DLD1 (cell line): ENCODE results near the gene FAM20B.
"Not testable (repeated sequence)": the region's sequence is repeated elsewhere in the genome, so short reads cannot be mapped to it uniquely, and the experiment has no call there.

ENCODE experiments used
- in situ Hi-C: cut with HindIII; loops from 2 replicates; pipeline ENCODE4 v1.10.0; 2017; ENCODE audit warnings: low sequenced_read_pairs

Gene FAM20B

GRCh38 chr1:179025125-179025974 lies at the start of gene FAM20B:
Gene FAM20B (plus strand): TSS chr1:179025894. CDS start chr1:179043848, 17,954 bp downstream.
- in situ Hi-C loops = no loop called here

GRCh38 chr1:178976541-178976940 lies 49.2 kb upstream of the FAM20B start:
- in situ Hi-C loops = no loop called here

GRCh38 chr1:178986204-178986603 lies 39.5 kb upstream of the FAM20B start:
- in situ Hi-C loops = no loop called here

GRCh38 chr1:178988198-178988597 lies 37.5 kb upstream of the FAM20B start:
- in situ Hi-C loops = not testable (repeated sequence)

GRCh38 chr1:178993559-178993958 lies 32.1 kb upstream of the FAM20B start:
- in situ Hi-C loops = no loop called here

GRCh38 chr1:178997428-178997827 lies 28.3 kb upstream of the FAM20B start:
- in situ Hi-C loops = no loop called here

GRCh38 chr1:178998295-178998694 lies 27.4 kb upstream of the FAM20B start:
- in situ Hi-C loops = no loop called here

GRCh38 chr1:178999061-178999460 lies 26.6 kb upstream of the FAM20B start:
- in situ Hi-C loops = no loop called here

- in situ Hi-C loops = loop anchor here (25.0 kb wide), 2 partner anchors 214 to 489 kb away; partner anchors contain the start of gene TEX35
These were observed 24.2 kb upstream of the FAM20B start for GRCh38 chr1:179001451-179001850.

GRCh38 chr1:179002064-179002463 lies 23.6 kb upstream of the FAM20B start:
- in situ Hi-C loops = loop anchor here (25.0 kb wide), 2 partner anchors 215 to 490 kb away; partner anchors contain the start of gene TEX35

GRCh38 chr1:179002552-179003345 lies 22.9 kb upstream of the FAM20B start:
- in situ Hi-C loops = loop anchor here (25.0 kb wide), 2 partner anchors 215 to 490 kb away; partner anchors contain the start of gene TEX35

- in situ Hi-C loops = loop anchor here (25.0 kb wide), 2 partner anchors 216 to 491 kb away; partner anchors contain the start of gene TEX35
These were observed 22.1 kb upstream of the FAM20B start for GRCh38 chr1:179003512-179004066.

GRCh38 chr1:179007233-179007632 lies 18.5 kb upstream of the FAM20B start:
- in situ Hi-C loops = loop anchor here (25.0 kb wide), 2 partner anchors 220 to 495 kb away; partner anchors contain the start of gene TEX35

GRCh38 chr1:179010671-179011070 lies 15.0 kb upstream of the FAM20B start:
- in situ Hi-C loops = loop anchor here (25.0 kb wide), 2 partner anchors 223 to 498 kb away; partner anchors contain the start of gene TEX35

- in situ Hi-C loops = loop anchor here (25.0 kb wide), 2 partner anchors 225 to 500 kb away; partner anchors contain the start of gene TEX35
These were observed 13.7 kb upstream of the FAM20B start for GRCh38 chr1:179012038-179012437.

- in situ Hi-C loops = loop anchor here (25.0 kb wide), 2 partner anchors 227 to 502 kb away; partner anchors contain the start of gene TEX35
These were observed 11.6 kb upstream of the FAM20B start for GRCh38 chr1:179014123-179014522.

- in situ Hi-C loops = loop anchor here (25.0 kb wide), 2 partner anchors 228 to 503 kb away; partner anchors contain the start of gene TEX35
These were observed 10.3 kb upstream of the FAM20B start for GRCh38 chr1:179015396-179015795.

GRCh38 chr1:179016706-179017382 lies 8.8 kb upstream of the FAM20B start:
- in situ Hi-C loops = loop anchor here (25.0 kb wide), 2 partner anchors 230 to 505 kb away; partner anchors contain the start of gene TEX35

GRCh38 chr1:179017383-179018326 lies 8.0 kb upstream of the FAM20B start:
- in situ Hi-C loops = loop anchor here (25.0 kb wide), 2 partner anchors 230 to 505 kb away; partner anchors contain the start of gene TEX35
